OCI-LY1 (cell line): ENCODE measurements around the gene IL1RAP.
"Not testable (repeated sequence)": the region's sequence is repeated elsewhere in the genome, so short reads cannot be mapped to it uniquely, and the experiment has no call there.

Experiments used
- H2AFZ ChIP-seq: fragments of 200-600 bp; sonication (generic), shearing (Covaris generic); 2 replicates; pipeline ENCODE4 v1.6.0; 2014; ENCODE audit warnings: antibody characterized with exemption, mild to moderate bottlenecking, low read length
- H3F3A ChIP-seq: fragments of 200-600 bp; sonication (generic), shearing (Covaris generic); 2 replicates; pipeline ENCODE4 v1.6.0; 2014; ENCODE audit warnings: mild to moderate bottlenecking, antibody characterized with exemption, low read length, moderate library complexity; ENCODE audit not compliant: insufficient read depth
- H3K27ac ChIP-seq: fragments of 200-600 bp; sonication (generic); 2 replicates; pipeline ENCODE4 v1.5.1; 2014; ENCODE audit warnings: low read length, mixed run types, mild to moderate bottlenecking, low read depth; ENCODE audit not compliant: poor library complexity, severe bottlenecking
- H3K27me3 ChIP-seq: fragments of 200-600 bp; sonication (generic); 2 replicates; pipeline ENCODE4 v1.6.0; 2014; ENCODE audit warnings: antibody characterized with exemption, mild to moderate bottlenecking, low read length, moderate library complexity; ENCODE audit not compliant: insufficient read depth
- H3K36me3 ChIP-seq: fragments of 200-600 bp; sonication (generic); 2 replicates; pipeline ENCODE4 v1.6.1; 2014; ENCODE audit warnings: mild to moderate bottlenecking, antibody characterized with exemption, low read length, moderate library complexity, mixed read lengths; ENCODE audit not compliant: insufficient read depth
- H3K4me1 ChIP-seq: fragments of 200-600 bp; sonication (generic); 2 replicates; pipeline ENCODE4 v1.5.1; 2014; ENCODE audit warnings: mild to moderate bottlenecking, low read length, moderate library complexity; ENCODE audit not compliant: insufficient read depth, severe bottlenecking
- H3K4me2 ChIP-seq: fragments of 200-600 bp; sonication (generic), shearing (Covaris generic); 2 replicates; pipeline ENCODE4 v1.6.1; 2014; ENCODE audit warnings: low read length
- H3K4me3 ChIP-seq: fragments of 200-600 bp; sonication (generic); 2 replicates; pipeline ENCODE4 v1.5.1; 2014; ENCODE audit warnings: low read length, low read depth, mild to moderate bottlenecking, mixed read lengths; ENCODE audit not compliant: poor library complexity, severe bottlenecking
- H3K79me2 ChIP-seq: fragments of 200-600 bp; shearing (Covaris generic); 2 replicates; pipeline ENCODE4 v1.6.1; 2016; ENCODE audit warnings: mixed run types, low read length, mixed read lengths; ENCODE audit not compliant: insufficient read depth
- H3K9ac ChIP-seq: fragments of 200-600 bp; sonication (generic), shearing (Covaris generic); 2 replicates; pipeline ENCODE4 v1.6.1; 2014; ENCODE audit warnings: mild to moderate bottlenecking, low read length, mixed read lengths
- H3K9me2 ChIP-seq: fragments of 200-600 bp; sonication (generic), shearing (Covaris generic); 2 replicates; pipeline ENCODE4 v1.6.1; 2014; ENCODE audit warnings: low read depth, mild to moderate bottlenecking, low read length, mixed read lengths
- H3K9me3 ChIP-seq: fragments of 200-600 bp; shearing (Covaris generic); 2 replicates; pipeline ENCODE4 v1.6.1; 2014; ENCODE audit warnings: low read length, mixed read lengths
- H4K20me1 ChIP-seq: fragments of 200-600 bp; sonication (generic), shearing (Covaris generic); 2 replicates; pipeline ENCODE4 v1.6.0; 2016; ENCODE audit warnings: mild to moderate bottlenecking, low read length; ENCODE audit not compliant: insufficient read depth
- CTCF ChIP-seq: fragments of 200-600 bp; sonication (generic), shearing (Covaris generic); IDR thresholded peaks from 2 replicates; pipeline ENCODE4 v1.5.1; 2017; ENCODE audit warnings: mild to moderate bottlenecking, antibody characterized with exemption, low read length, moderate library complexity, mixed read lengths
- EZH2 ChIP-seq: fragments of 200-600 bp; sonication (generic), shearing (Covaris generic); IDR thresholded peaks from 2 replicates; pipeline ENCODE4 v1.8.0; 2017; ENCODE audit warnings: borderline replicate concordance, mixed run types, mild to moderate bottlenecking, antibody characterized with exemption, low read length, moderate library complexity, mixed read lengths

Gene IL1RAP

GRCh38 chr3:190513409-190514370, at the start of gene IL1RAP:
Gene IL1RAP, plus strand, starts transcription at chr3:190514085. Its CDS starts 50,205 bp downstream, at chr3:190564290.
- H2AFZ ChIP-seq = no peak within 1 kb of the TSS
- H3K27ac ChIP-seq = no peak within 1 kb of the TSS
- H3F3A ChIP-seq = no peaks in the 10 kb centered on the region
- H3K4me1 ChIP-seq = no peaks in the 10 kb centered on the region
- no peak within 1 kb of the TSS for H3K9ac ChIP-seq
- H4K20me1 ChIP-seq = no peaks in the 10 kb centered on the region
- H3K36me3 ChIP-seq = no peaks in the 10 kb centered on the region
- no peaks in the 10 kb centered on the region for H3K27me3 ChIP-seq
- peak within 1 kb of the TSS; percentile 38 for H3K4me3 ChIP-seq
- peak within 1 kb of the TSS; percentile 47; the same call in 1 of the 2 replicates for H3K4me2 ChIP-seq
- H3K9me2 ChIP-seq = no peaks in the 10 kb centered on the region
- TF ChIP-seq EZH2 (no peak), CTCF (peak; percentile 9; the same call in 1 of the 2 replicates)
- H3K79me2 ChIP-seq = no peaks in the 10 kb centered on the region
- H3K9me3 ChIP-seq = no peaks in the 10 kb centered on the region

- Histone ChIP-seq H2AFZ (no peak overlapping the region), H3K9me3 (no peaks in the 10 kb centered on the region), H4K20me1 (no peaks in the 10 kb centered on the region), H3K9me2 (no peaks in the 10 kb centered on the region), H3K4me3 (no peak overlapping the region), H3K4me1 (no peaks in the 10 kb centered on the region), H3K79me2 (no peaks in the 10 kb centered on the region), H3K27me3 (no peaks in the 10 kb centered on the region), H3F3A (no peaks in the 10 kb centered on the region), H3K36me3 (no peaks in the 10 kb centered on the region), H3K4me2 (no peak overlapping the region), H3K9ac (no peak overlapping the region), H3K27ac (no peak overlapping the region)
- TF ChIP-seq CTCF (no peak), EZH2 (no peak)
Observed at GRCh38 chr3:190467922-190468321, 46.0 kb upstream of the IL1RAP start.

GRCh38 chr3:190473261-190473660, 40.6 kb upstream of the IL1RAP start:
- H3K27me3 ChIP-seq, H3K9me3 ChIP-seq, H3K9me2 ChIP-seq, H3K27ac ChIP-seq, H2AFZ ChIP-seq, H3K9ac ChIP-seq, H3F3A ChIP-seq, H4K20me1 ChIP-seq, H3K4me3 ChIP-seq, H3K79me2 ChIP-seq, H3K36me3 ChIP-seq, H3K4me1 ChIP-seq, H3K4me2 ChIP-seq: not testable (repeated sequence)
